Stimulated activated CD4-positive, alpha-beta T cell treated with anti-CD3 and anti-CD28 coated beads, Interleukin-12 subunit alpha, Interleukin-12 subunit beta, amount 100 ng/mL, for 4 hours (primary cell): Measurements from ENCODE around the gene TASP1.
"Not testable (repeated sequence)": the region's sequence is repeated elsewhere in the genome, so short reads cannot be mapped to it uniquely, and the experiment has no call there.

Experiments
- DNase-seq: peaks from one replicate; pipeline ENCODE4 v3.0.0-alpha.2; 2020

The TASP1 gene

GRCh38 chr20:13648291-13649228, 9.8 kb upstream of the TASP1 start:
- no peak for DNase-seq

- DNase-seq = no peak
Measured at GRCh38 chr20:13644010-13644409, 5.3 kb upstream of the TASP1 start.

GRCh38 chr20:13639150-13639497, 392 bp upstream of the TASP1 start:
- DNase-seq = no peak

- DNase-seq = no peak
Measured at GRCh38 chr20:13638162-13638495, 603 bp downstream of the TASP1 start.

- no peak for DNase-seq
Measured at GRCh38 chr20:13632431-13632830, 6.3 kb downstream of the TASP1 start.

GRCh38 chr20:13627525-13627924, 11.2 kb downstream of the TASP1 start:
- not testable (repeated sequence) for DNase-seq

GRCh38 chr20:13626724-13627123, 12.0 kb downstream of the TASP1 start:
- no peak for DNase-seq

GRCh38 chr20:13625304-13625979, 13.3 kb downstream of the TASP1 start:
- DNase-seq = no peak

- not testable (repeated sequence) for DNase-seq
Measured at GRCh38 chr20:13619415-13619814, 19.3 kb downstream of the TASP1 start.

GRCh38 chr20:13618456-13618855, 20.3 kb downstream of the TASP1 start:
- not testable (repeated sequence) for DNase-seq

GRCh38 chr20:13617585-13617984, 21.1 kb downstream of the TASP1 start:
- DNase-seq = not testable (repeated sequence)

- not testable (repeated sequence) for DNase-seq
Measured at GRCh38 chr20:13616713-13617112, 22.0 kb downstream of the TASP1 start.

- DNase-seq = no peak
Measured at GRCh38 chr20:13613917-13614316, 24.8 kb downstream of the TASP1 start.

GRCh38 chr20:13611611-13612125, 27.1 kb downstream of the TASP1 start:
- DNase-seq = no peak

- DNase-seq = no peak
Measured at GRCh38 chr20:13610184-13610583, 28.5 kb downstream of the TASP1 start.

- DNase-seq = no peak
Measured at GRCh38 chr20:13608066-13608465, 30.7 kb downstream of the TASP1 start.

GRCh38 chr20:13593423-13593822, 45.3 kb downstream of the TASP1 start:
- DNase-seq = not testable (repeated sequence)

GRCh38 chr20:13588049-13588448, 50.7 kb downstream of the TASP1 start:
- no peak for DNase-seq

GRCh38 chr20:13587370-13587769, 51.4 kb downstream of the TASP1 start:
- no peak for DNase-seq

- DNase-seq = no peak
Measured at GRCh38 chr20:13586133-13586532, 52.6 kb downstream of the TASP1 start.

GRCh38 chr20:13581451-13581850, 57.3 kb downstream of the TASP1 start:
- no peak for DNase-seq

GRCh38 chr20:13580707-13581106, 58.0 kb downstream of the TASP1 start:
- no peak for DNase-seq

- no peak for DNase-seq
Measured at GRCh38 chr20:13574071-13574470, 64.7 kb downstream of the TASP1 start.

- DNase-seq = no peak
Measured at GRCh38 chr20:13571662-13572061, 67.1 kb downstream of the TASP1 start.
